Medulla oblongata (tissue), 1 donor: ENCODE results near the gene CABS1.

Experiments
- DNase-seq: peaks from one replicate; pipeline ENCODE4 v3.0.0-alpha.2; 2015; ENCODE audit errors: extremely low spot score

CABS1 gene

GRCh38 chr4:70334681-70335080 lies at the start of gene CABS1:
TSS of gene CABS1 (plus strand) at chr4:70334981. CDS start at chr4:70335040, 59 bp downstream.
- no peak for DNase-seq

GRCh38 chr4:70288651-70289050 lies 46.1 kb upstream of the CABS1 start:
- DNase-seq: no peak

- DNase-seq: no peak
Measured at GRCh38 chr4:70291341-70291740, 43.4 kb upstream of the CABS1 start.

GRCh38 chr4:70297576-70297975 lies 37.2 kb upstream of the CABS1 start:
- DNase-seq: no peak

- no peak for DNase-seq
Measured at GRCh38 chr4:70298051-70298450, 36.7 kb upstream of the CABS1 start.

- no peak for DNase-seq
Measured at GRCh38 chr4:70299643-70300042, 35.1 kb upstream of the CABS1 start.

GRCh38 chr4:70300215-70300614 lies 34.6 kb upstream of the CABS1 start:
- no peak for DNase-seq

- DNase-seq: no peak
Measured at GRCh38 chr4:70303090-70303489, 31.7 kb upstream of the CABS1 start.

- DNase-seq: no peak
Measured at GRCh38 chr4:70305601-70306000, 29.2 kb upstream of the CABS1 start.

GRCh38 chr4:70306076-70306475 lies 28.7 kb upstream of the CABS1 start:
- no peak for DNase-seq

GRCh38 chr4:70313736-70314135 lies 21.0 kb upstream of the CABS1 start:
- DNase-seq: no peak

GRCh38 chr4:70315928-70316327 lies 18.9 kb upstream of the CABS1 start:
- DNase-seq: no peak

- DNase-seq: no peak
Measured at GRCh38 chr4:70326052-70326451, 8.7 kb upstream of the CABS1 start.

- no peak for DNase-seq
Measured at GRCh38 chr4:70336043-70336442, 1.3 kb downstream of the CABS1 start.

GRCh38 chr4:70337886-70338420 lies 3.2 kb downstream of the CABS1 start:
- DNase-seq: no peak

- DNase-seq: no peak
Measured at GRCh38 chr4:70356185-70356584, 21.4 kb downstream of the CABS1 start.

GRCh38 chr4:70359115-70359661 lies 24.4 kb downstream of the CABS1 start:
- DNase-seq: no peak

- no peak for DNase-seq
Measured at GRCh38 chr4:70360460-70360859, 25.7 kb downstream of the CABS1 start, which contains the start of gene SMR3A. TSS of gene SMR3A (plus strand) at chr4:70360760. CDS start at chr4:70362116, 1,356 bp downstream.

- DNase-seq: no peak
Measured at GRCh38 chr4:70364002-70364401, 29.2 kb downstream of the CABS1 start.

- no peak for DNase-seq
Measured at GRCh38 chr4:70365479-70365878, 30.7 kb downstream of the CABS1 start.

- no peak for DNase-seq
Measured at GRCh38 chr4:70367813-70368212, 33.0 kb downstream of the CABS1 start.

- DNase-seq: no peak
Measured at GRCh38 chr4:70371987-70372386, 37.2 kb downstream of the CABS1 start.

GRCh38 chr4:70372760-70373159 lies 38.0 kb downstream of the CABS1 start:
- DNase-seq: no peak

- no peak for DNase-seq
Measured at GRCh38 chr4:70380578-70380977, 45.8 kb downstream of the CABS1 start.
